ENCODE measurements around the gene MYOZ3. TPM values are rescaled to one million over a fixed set of nuclear protein-coding genes. Genes with fewer than 3 reads are reported as not detected.

The MYOZ3 gene
- polyA plus RNA-seq, 1 of the 3 experiments (the other 2 are of a cell fraction) = 0.26 TPM

DNA sequence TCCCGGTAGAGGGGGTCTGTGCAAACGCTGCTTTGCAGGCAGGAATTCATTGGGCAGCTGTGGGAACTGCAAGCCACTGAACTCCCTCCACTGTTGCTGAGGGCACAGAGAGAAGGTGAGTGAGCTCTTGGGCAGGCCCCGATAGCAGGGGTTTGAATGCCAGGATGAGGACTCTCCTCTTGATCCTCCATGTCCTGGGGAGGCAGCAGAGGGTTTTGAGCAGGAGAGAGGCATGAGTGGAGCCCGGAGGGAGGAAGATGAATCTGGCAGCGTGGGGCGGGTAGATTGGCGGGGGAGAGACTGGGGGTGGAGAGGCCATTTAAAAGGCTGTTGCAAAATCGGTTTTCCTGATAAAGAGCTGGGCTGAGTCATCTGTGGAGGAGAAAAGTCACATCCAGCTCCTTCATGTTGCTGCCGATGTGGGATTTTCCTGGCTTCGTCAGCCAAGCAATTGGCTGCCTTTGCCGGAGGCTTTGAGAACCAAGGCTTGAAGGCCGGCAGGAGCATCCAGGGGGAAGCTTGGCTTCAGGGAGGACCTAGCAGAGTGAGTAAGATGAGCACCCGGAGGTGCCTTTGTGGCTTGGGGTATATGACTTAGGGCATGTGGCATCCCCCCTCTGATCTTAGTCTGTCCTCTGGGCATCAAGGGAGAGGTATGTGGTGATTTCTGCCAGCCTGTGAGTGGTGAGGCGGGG lies 20.6 kb upstream of the MYOZ3 start, which contains the start of gene SYNPO (continued):
- TF ChIP-seq GATA2 (CRISPR knock-in tag; IDR thresholded peaks at IDR 0.05) = no peak
- TF ChIP-seq RCOR1 (IDR thresholded peaks at IDR 0.05; ENCODE audit: low read length) = no peak
- no peak for TF ChIP-seq NRF1 (IDR thresholded peaks at IDR 0.05; ENCODE audit: low read depth, low read length)
- TF ChIP-seq FOXJ3 (CRISPR knock-in tag; IDR thresholded peaks at IDR 0.05) = no peak
- TF ChIP-seq, protein P1, sequence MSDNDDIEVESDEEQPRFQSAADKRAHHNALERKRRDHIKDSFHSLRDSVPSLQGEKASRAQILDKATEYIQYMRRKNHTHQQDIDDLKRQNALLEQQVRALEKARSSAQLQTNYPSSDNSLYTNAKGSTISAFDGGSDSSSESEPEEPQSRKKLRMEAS (IDR thresholded peaks at IDR 0.05; ENCODE audit: low read depth) = peak; percentile 74
- 0 out of 2 replicates have a peak, but pooled peaks have one; percentile 46 for TF ChIP-seq FOXM1 (IDR thresholded peaks at IDR 0.05; ENCODE audit: low read depth)
- no peak for TF ChIP-seq CHD2 (IDR thresholded peaks at IDR 0.05; ENCODE audit: low read length, partially characterized antibody)
- TF ChIP-seq, protein P2, sequence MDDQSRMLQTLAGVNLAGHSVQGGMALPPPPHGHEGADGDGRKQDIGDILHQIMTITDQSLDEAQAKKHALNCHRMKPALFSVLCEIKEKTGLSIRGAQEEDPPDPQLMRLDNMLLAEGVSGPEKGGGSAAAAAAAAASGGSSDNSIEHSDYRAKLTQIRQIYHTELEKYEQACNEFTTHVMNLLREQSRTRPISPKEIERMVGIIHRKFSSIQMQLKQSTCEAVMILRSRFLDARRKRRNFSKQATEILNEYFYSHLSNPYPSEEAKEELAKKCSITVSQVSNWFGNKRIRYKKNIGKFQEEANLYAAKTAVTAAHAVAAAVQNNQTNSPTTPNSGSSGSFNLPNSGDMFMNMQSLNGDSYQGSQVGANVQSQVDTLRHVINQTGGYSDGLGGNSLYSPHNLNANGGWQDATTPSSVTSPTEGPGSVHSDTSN (IDR thresholded peaks at IDR 0.05) = peak; percentile 55
- TF ChIP-seq RFX5 (IDR thresholded peaks at IDR 0.05; ENCODE audit: low read length) = peak; percentile 24; the same call in 1 of the 2 replicates
- TF ChIP-seq TAF1 (IDR thresholded peaks at IDR 0.05; ENCODE audit: borderline replicate concordance, low read depth, low read length) = 0 out of 2 replicates have a peak, but pooled peaks have one; percentile 19
- TF ChIP-seq SMC3 (IDR thresholded peaks at IDR 0.05; ENCODE audit: low read depth, low read length) = no peak
- TF ChIP-seq, protein P3, sequence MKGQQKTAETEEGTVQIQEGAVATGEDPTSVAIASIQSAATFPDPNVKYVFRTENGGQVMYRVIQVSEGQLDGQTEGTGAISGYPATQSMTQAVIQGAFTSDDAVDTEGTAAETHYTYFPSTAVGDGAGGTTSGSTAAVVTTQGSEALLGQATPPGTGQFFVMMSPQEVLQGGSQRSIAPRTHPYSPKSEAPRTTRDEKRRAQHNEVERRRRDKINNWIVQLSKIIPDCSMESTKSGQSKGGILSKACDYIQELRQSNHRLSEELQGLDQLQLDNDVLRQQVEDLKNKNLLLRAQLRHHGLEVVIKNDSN (IDR thresholded peaks at IDR 0.05; ENCODE audit: borderline replicate concordance, low read depth) = no peak
- no peak for TF ChIP-seq SIN3A (IDR thresholded peaks at IDR 0.05; ENCODE audit: borderline replicate concordance, low read depth, low read length)
- TF ChIP-seq, protein P4, sequence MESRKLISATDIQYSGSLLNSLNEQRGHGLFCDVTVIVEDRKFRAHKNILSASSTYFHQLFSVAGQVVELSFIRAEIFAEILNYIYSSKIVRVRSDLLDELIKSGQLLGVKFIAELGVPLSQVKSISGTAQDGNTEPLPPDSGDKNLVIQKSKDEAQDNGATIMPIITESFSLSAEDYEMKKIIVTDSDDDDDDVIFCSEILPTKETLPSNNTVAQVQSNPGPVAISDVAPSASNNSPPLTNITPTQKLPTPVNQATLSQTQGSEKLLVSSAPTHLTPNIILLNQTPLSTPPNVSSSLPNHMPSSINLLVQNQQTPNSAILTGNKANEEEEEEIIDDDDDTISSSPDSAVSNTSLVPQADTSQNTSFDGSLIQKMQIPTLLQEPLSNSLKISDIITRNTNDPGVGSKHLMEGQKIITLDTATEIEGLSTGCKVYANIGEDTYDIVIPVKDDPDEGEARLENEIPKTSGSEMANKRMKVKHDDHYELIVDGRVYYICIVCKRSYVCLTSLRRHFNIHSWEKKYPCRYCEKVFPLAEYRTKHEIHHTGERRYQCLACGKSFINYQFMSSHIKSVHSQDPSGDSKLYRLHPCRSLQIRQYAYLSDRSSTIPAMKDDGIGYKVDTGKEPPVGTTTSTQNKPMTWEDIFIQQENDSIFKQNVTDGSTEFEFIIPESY (IDR thresholded peaks at IDR 0.05; ENCODE audit: borderline replicate concordance, low read depth) = 0 out of 2 replicates have a peak, but pooled peaks have one; percentile 47
- TF ChIP-seq NFIC (IDR thresholded peaks at IDR 0.05; ENCODE audit: borderline replicate concordance) = peak; percentile 47
- TF ChIP-seq JUND (IDR thresholded peaks at IDR 0.05) = peak; percentile 59
- TF ChIP-seq MEF2A (IDR thresholded peaks at IDR 0.05; ENCODE audit: borderline replicate concordance, low read depth) = no peak
- no peak; the same call in 1 of the 2 replicates for TF ChIP-seq POLR2AphosphoS5 (IDR thresholded peaks at IDR 0.05; ENCODE audit: low read depth, low read length)
- TF ChIP-seq TEAD4 (IDR thresholded peaks at IDR 0.05; ENCODE audit: borderline replicate concordance, insufficient read depth) = 0 out of 2 replicates have a peak, but pooled peaks have one; percentile 13
- TF ChIP-seq, protein P5, sequence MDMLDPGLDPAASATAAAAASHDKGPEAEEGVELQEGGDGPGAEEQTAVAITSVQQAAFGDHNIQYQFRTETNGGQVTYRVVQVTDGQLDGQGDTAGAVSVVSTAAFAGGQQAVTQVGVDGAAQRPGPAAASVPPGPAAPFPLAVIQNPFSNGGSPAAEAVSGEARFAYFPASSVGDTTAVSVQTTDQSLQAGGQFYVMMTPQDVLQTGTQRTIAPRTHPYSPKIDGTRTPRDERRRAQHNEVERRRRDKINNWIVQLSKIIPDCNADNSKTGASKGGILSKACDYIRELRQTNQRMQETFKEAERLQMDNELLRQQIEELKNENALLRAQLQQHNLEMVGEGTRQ (IDR thresholded peaks at IDR 0.05; ENCODE audit: borderline replicate concordance, low read depth, low read length) = no peak
- TF ChIP-seq FOSL2 (IDR thresholded peaks at IDR 0.05; ENCODE audit: borderline replicate concordance, low read depth) = peak; percentile 79; the same call in 1 of the 2 replicates
- TF ChIP-seq YY1 (IDR thresholded peaks at IDR 0.05; ENCODE audit: low read depth) = peak; percentile 58
- no peak for TF ChIP-seq MXI1 (IDR thresholded peaks at IDR 0.05; ENCODE audit: low read depth, low read length)
- TF ChIP-seq ELF1 (IDR thresholded peaks at IDR 0.05) = no peak
